K562 (cell line): ENCODE results near the gene CAAP1. TPM values are rescaled to one million over a fixed set of nuclear protein-coding genes. Genes with fewer than 3 reads are reported as not detected.

Experiments
- ADNP ChIP-seq: fragments of 200-800 bp; sonication (Bioruptor generic); IDR thresholded peaks from 2 replicates; pipeline ENCODE4 v1.6.1; 2016; ENCODE audit warnings: missing genetic modification characterization, missing compliant biosample characterization
- CBFA2T3 ChIP-seq: fragments of 450-650 bp; IDR thresholded peaks from 2 replicates; pipeline ENCODE4 v1.6.1; 2017
- CCNT2 ChIP-seq: IDR thresholded peaks from 2 replicates; pipeline ENCODE4 v1.6.1; 2011; ENCODE audit warnings: borderline replicate concordance, low read depth, mild to moderate bottlenecking, moderate library complexity, mixed read lengths, low read length; ENCODE audit not compliant: insufficient read length; ENCODE audit errors: extremely low read depth
- ELK1 ChIP-seq: sonication (generic); formaldehyde crosslinking; IDR thresholded peaks from 2 replicates; pipeline ENCODE4 v1.8.1; 2022; ENCODE audit warnings: missing genetic modification reagents
- FIP1L1 ChIP-seq: fragments of 200-400 bp; formaldehyde crosslinking; IDR thresholded peaks from 2 replicates; pipeline ENCODE4 v1.6.1; 2018; ENCODE audit warnings: mild to moderate bottlenecking, low read depth, low read length; ENCODE audit not compliant: poor library complexity, severe bottlenecking
- HNRNPLL ChIP-seq: fragments of 200-400 bp; formaldehyde crosslinking; IDR thresholded peaks from 2 replicates; pipeline ENCODE4 v1.6.1; 2017; ENCODE audit warnings: low read length, low read depth, mild to moderate bottlenecking; ENCODE audit not compliant: poor library complexity, severe bottlenecking
- MTA1 ChIP-seq: fragments of 450-650 bp; IDR thresholded peaks from 2 replicates; pipeline ENCODE4 v1.6.1; 2017; ENCODE audit warnings: borderline replicate concordance
- MYBL2 ChIP-seq, 2 experiments: fragments of 450-650 bp in 1 of 2; sonication (generic) in 1 of 2; formaldehyde crosslinking in 1 of 2; IDR thresholded peaks; 2 replicates each; pipeline versions ENCODE4 v1.6.1 to v1.8.1; 2017 to 2022; ENCODE audit warnings: borderline replicate concordance in 1 of 2, inconsistent platforms in 1 of 2, low read depth in 1 of 2, mild to moderate bottlenecking in 1 of 2, missing genetic modification reagents in 1 of 2, moderate library complexity in 1 of 2
- MYNN ChIP-seq, 2 experiments: sonication (generic); formaldehyde crosslinking in 1 of 2; IDR thresholded peaks; 2 replicates each; pipeline versions ENCODE4 v1.5.0 to v1.6.1; 2016 to 2020; ENCODE audit warnings: antibody characterized with exemption in 1 of 2, missing genetic modification reagents in 1 of 2
- NEUROD1 ChIP-seq: fragments of 150-350 bp; IDR thresholded peaks from 2 replicates; pipeline ENCODE4 v1.6.1; 2014; ENCODE audit warnings: borderline replicate concordance, low read length, low read depth; ENCODE audit not compliant: partially characterized antibody
- PHF21A ChIP-seq: fragments of 450-650 bp; IDR thresholded peaks from 2 replicates; pipeline ENCODE4 v1.6.1; 2017; ENCODE audit warnings: low read depth, borderline replicate concordance
- POLR2A ChIP-seq: fragments of 450-650 bp; conservative IDR thresholded peaks from 2 replicates; pipeline ENCODE4 v1.6.1; 2016
- POLR2AphosphoS5 ChIP-seq: IDR thresholded peaks from 2 replicates; pipeline ENCODE4 v1.6.1; 2011; ENCODE audit warnings: mild to moderate bottlenecking, low read depth, low read length, moderate library complexity; ENCODE audit not compliant: control insufficient read depth, insufficient read depth
- POLR2G ChIP-seq: fragments of 200-400 bp; formaldehyde crosslinking; IDR thresholded peaks from 2 replicates; pipeline ENCODE4 v1.6.1; 2017; ENCODE audit warnings: low read depth, mild to moderate bottlenecking, antibody characterized with exemption, low read length, moderate library complexity
- SMAD1 ChIP-seq: fragments of 150-350 bp; IDR thresholded peaks from 2 replicates; pipeline ENCODE4 v1.6.1; 2014; ENCODE audit warnings: low read length, low read depth; ENCODE audit not compliant: partially characterized antibody
- SP1 ChIP-seq: sonication (generic); formaldehyde crosslinking; IDR thresholded peaks from 2 replicates; pipeline ENCODE4 v1.8.1; 2022; ENCODE audit warnings: mild to moderate bottlenecking, missing genetic modification reagents
- TEAD2 ChIP-seq: fragments of 450-650 bp; IDR thresholded peaks from 2 replicates; pipeline ENCODE4 v1.6.1; 2016; ENCODE audit warnings: missing genetic modification characterization, control low read depth, missing compliant biosample characterization
- TOE1 ChIP-seq, 2 experiments: fragments of 450-650 bp in 1 of 2; sonication (generic) in 1 of 2; formaldehyde crosslinking in 1 of 2; IDR thresholded peaks; 2 replicates each; pipeline versions ENCODE4 v1.7.1 to v1.8.0; 2016 to 2022; ENCODE audit warnings: borderline replicate concordance in 2 of 2, mild to moderate bottlenecking in 2 of 2, antibody characterized with exemption in 1 of 2, inconsistent platforms in 1 of 2, low read depth in 1 of 2, missing genetic modification reagents in 1 of 2, moderate library complexity in 1 of 2
- ZNF133 ChIP-seq: fragments of 250-450 bp; sonication (Bioruptor Pico); IDR thresholded peaks from 2 replicates; pipeline ENCODE4 v1.4.0; 2020; ENCODE audit warnings: mild to moderate bottlenecking
- ZNF280A ChIP-seq: fragments of 450-650 bp; IDR thresholded peaks from 2 replicates; pipeline ENCODE4 v1.6.1; 2018; ENCODE audit warnings: mild to moderate bottlenecking, low read depth; ENCODE audit not compliant: partially characterized antibody
- ZNF282 ChIP-seq: sonication (generic); formaldehyde crosslinking; IDR thresholded peaks from 2 replicates; pipeline ENCODE4 v1.8.1; 2023; ENCODE audit warnings: missing genetic modification reagents
- polyA plus RNA-seq, 8 experiments: library from polyadenylated mRNA; depleted of rRNA in 4 of 8; stranded (reverse) in 5 of 8; unstranded in 3 of 8; fragments of >200 nt; fragmentation: Nextera tagmentation in 2 of 8; fragmentation: Illumina TruSeq in 1 of 8; extraction: Ambion mirVana in 2 of 8; extraction: Trizol in 1 of 8; gene quantifications; 2 replicates each; pipeline versions ENCODE4 v1.2.1 to v1.2.3, GENCODE V29; 2011 to 2014; ENCODE audit warnings: inconsistent platforms in 1 of 8, missing spikeins in 1 of 8
- total RNA-seq, 7 experiments: library from RNA; depleted of rRNA in 6 of 7; stranded (reverse); fragments of >200 nt in 6 of 7; fragmentation: Illumina TruSeq in 2 of 7; extraction: Trizol in 2 of 7; gene quantifications; 2 replicates each; pipeline versions ENCODE4 v1.2.1 to v1.2.3, GENCODE V29; 2011 to 2021; ENCODE audit warnings: low replicate concordance in 1 of 7

Gene CAAP1
- total and polyA plus RNA-seq, 9 of the 15 experiments (the other 6 are each of a cell fraction or from before 2014, with no cell fraction given): 8.9 to 17.4 (median 15.3) TPM

GRCh38 chr9:26892251-26893029 lies at the start of gene CAAP1 (continued):
- TF ChIP-seq MYBL2 (IDR thresholded peaks at IDR 0.05; ENCODE audit: low read depth) (no peak), MYBL2 (CRISPR knock-in tag; IDR thresholded peaks at IDR 0.05; ENCODE audit: borderline replicate concordance) (no peak), MYNN (IDR thresholded peaks at IDR 0.05) (no peak), MYNN (CRISPR knock-in tag; IDR thresholded peaks at IDR 0.05) (no peak), POLR2AphosphoS5 (peak; percentile 54; the same call in 1 of the 2 replicates), TOE1 (IDR thresholded peaks at IDR 0.05; ENCODE audit: borderline replicate concordance) (no peak), TOE1 (CRISPR knock-in tag; IDR thresholded peaks at IDR 0.05; ENCODE audit: borderline replicate concordance, low read depth) (no peak), POLR2G (peak; percentile 92), TEAD2 (no peak), ZNF280A (no peak), NEUROD1 (no peak), SMAD1 (peak; percentile 35), ELK1 (no peak), ZNF133 (no peak), PHF21A (no peak), MTA1 (peak; percentile 96), CCNT2 (peak; percentile 21), FIP1L1 (peak; percentile 68), ADNP (tag) (no peak), CBFA2T3 (no peak), ZNF282 (CRISPR knock-in tag) (no peak), SP1 (0 out of 2 replicates have a peak, but pooled peaks have one; percentile 44), HNRNPLL (peak; percentile 96), POLR2A (peak; percentile 81)
